Putamen (tissue), 1 donor: ENCODE data around the gene TRIM7.
A peak's percentile ranks its signal among the peaks of the same experiment; 100 is the strongest.
"Not testable (repeated sequence)": the region's sequence is repeated elsewhere in the genome, so short reads cannot be mapped to it uniquely, and the experiment has no call there.

ENCODE experiments used
- DNase-seq: peaks from one replicate; pipeline ENCODE4 v3.0.0-alpha.2; 2016; ENCODE audit warnings: low spot score

The TRIM7 gene

DNA sequence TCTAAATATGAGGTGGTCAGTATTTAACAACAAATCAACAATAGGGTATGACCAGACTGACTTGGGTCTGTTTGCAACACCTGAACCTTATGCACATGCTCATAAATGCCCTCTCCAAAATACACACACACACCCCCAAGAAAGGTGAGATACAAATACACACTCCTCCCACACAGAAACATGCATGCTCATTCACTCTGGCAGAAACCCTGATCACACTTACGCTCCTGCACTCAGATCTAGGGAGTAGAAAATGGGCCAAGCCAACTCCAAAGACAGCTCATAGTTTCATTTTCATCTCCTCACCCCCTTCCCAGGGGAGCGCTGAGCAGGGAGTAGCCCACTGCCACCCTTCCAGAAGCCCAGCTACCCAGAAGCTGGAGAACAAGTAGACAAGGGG is 11.3 kb downstream of the TRIM7 start:
- DNase-seq: no peak

DNA sequence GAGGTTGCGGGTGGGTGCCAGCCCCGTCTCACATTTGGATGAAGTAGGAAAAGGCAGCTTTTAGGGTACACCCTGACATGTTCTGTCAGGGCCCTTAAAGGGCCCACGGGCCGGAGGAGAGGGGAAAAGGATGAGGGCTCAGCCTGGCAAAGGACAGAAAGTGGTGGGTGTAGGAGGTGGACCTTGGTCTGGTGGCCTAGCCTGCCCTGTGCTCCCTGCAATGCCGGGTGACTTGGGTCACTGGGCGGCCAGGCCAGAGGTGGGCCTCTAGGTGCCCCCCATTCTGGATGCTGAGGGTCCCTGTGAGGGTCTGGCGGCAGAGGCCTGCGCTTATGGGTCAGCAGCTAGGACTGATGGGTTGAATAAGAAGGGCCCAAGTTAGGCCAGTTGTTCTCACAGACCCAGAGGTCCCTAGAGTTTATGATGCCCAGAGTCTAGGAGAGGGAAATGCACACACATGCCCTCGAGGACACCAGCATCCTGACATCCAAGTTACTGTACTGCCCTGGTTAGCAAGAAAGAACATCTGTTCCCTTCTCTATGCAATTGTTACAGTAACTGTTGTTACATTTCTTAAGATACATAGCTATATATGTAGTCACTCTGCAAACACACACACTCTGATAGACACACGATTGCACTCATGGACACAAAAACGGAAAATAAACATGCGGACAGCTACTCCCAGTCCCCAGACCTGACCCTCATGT is 12.5 kb downstream of the TRIM7 start:
- DNase-seq: no peak

DNA sequence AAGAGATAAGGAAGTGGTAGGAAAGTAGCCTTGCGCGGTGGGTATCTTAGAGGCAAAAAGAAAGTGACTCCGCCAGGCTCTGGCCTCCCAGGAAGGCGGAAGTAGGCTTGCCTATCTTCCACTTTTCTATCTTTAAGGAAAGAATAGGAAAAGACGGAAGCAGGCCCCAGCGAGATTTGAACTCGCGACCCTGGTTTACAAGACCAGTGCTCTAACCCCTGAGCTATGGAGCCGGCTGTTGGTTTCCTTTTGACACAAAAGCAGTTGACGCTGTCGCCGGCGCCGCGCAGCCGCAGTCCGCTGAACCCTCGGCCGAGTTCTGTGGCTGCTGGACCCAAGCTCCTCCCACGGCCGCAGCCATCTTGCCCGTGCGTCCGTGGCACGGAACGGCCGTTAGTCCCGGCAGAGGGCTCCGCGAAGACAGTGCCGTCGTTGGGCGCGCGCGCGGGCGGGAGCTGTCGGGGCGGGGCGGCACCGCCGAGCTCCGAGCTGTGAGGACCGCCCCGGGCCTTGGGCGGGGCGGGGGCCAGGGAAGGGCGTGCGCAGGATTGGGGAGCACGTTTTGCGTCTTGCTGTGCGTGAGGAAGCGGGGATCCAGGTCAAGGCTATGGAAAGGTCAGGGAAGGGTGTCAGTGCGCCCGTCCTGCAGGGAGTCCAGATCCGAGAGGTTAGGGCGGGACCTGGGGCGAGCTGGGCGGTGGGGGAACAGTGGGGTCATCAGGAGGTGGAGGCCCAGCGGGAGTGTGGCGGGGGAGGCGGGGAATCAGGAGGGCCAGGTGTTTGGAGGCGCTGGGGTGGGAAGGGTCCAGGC is 13.3 kb downstream of the TRIM7 start:
- peak; percentile 96 for DNase-seq

DNA sequence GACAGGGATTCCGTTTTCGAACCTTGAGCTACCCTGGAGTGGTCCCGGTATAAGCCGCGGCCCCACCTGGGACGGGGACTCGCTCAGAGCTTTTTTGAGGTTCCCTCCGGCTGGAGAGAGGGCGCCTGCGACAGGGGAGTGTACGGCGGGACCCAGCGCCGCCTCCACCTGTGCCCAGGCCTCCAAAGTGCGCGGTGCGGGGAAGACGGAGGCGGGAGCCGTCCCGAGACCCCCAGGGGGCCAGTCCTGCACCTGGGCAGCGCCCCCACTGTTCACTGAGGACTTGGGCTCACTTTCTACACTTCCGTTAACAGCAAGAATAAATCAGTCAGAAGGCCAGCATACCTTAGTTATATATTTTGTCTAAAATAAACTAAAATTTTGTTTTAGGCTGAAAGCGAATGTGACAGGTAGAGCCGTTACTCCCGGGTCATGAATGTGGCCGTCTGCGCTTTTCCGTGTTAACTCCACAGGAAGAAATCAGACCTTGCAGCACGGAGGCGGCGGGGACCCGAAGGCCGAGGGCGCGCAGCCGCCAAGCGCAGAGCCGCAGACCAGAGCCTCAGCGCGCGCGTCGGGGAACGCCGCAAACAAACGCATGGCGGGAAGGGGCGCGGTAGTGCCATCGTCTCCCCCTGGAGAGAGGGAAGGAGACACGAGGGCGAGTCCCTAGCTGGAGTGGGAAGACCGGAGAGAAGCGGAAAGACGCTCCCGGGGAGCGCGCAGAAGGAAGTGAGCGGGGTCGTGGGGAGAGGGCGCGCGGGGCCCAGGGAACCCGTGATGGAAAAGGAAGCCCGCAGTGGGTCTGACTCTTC is 14.1 kb downstream of the TRIM7 start:
- DNase-seq: no peak

DNA sequence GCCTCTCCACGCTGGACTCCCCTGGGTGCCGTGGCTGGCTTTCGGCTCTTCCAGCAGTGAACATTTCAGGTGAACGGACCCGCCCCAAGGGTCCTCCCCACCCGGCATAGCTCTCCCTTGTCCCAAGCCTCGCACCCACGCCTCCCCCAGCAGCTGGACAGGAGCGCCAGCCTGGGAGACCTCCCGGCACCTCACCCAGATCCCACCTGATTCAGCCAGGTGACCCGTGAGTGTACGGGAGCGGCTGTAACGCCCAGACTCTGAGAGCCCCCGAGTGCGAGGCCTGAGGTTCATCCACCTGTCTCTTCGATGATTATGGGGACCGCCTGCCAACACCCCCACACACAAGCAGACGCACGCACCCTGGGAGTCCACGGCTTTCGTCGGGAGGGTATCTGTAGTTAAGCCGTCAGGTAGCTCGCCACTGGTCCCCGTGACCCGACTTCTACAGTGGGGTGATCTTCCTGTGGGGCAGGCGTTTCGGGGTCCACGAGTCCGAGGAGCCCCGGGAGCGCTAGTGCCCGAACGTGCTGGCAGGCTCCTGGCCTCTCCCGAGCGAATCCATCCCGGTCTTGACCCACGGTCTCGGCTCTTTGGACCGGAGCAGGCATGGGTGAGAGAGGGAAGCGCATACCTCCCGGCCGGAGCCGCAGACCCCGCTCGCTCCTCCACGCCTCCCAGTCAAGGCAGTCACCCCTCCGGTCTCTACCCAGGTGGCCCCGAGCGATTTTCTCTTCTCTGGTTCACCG is 14.9 kb downstream of the TRIM7 start:
- DNase-seq: no peak

DNA sequence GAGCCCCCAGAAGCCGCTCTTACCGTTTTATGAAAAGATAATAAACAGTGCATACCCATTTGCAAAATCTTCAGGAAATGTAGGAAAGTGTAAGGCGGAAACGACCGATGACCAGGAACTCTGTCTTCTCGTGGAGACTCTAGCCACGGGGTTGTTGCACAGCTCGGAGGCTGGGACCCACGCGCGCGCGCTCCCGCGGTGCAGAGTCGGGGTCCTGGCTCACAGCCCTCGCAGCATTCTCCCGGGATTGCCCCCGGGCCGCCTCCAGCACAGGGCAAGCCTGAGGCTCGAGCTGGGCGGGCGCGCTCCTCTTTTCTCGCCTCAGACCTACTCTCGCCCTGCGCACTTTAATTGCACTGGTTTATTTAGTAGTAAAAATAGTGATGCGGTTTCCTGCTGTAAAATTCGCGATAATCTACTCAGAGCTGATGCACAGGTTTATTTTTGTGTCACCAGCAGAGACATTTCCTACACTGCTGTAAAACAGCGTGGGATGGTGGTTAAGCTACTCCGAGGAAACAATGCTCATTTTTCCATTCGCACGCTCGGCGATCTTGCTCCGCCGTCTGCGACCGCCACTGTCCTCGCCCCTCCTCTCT is 15.5 kb downstream of the TRIM7 start:
- DNase-seq: no peak

DNA sequence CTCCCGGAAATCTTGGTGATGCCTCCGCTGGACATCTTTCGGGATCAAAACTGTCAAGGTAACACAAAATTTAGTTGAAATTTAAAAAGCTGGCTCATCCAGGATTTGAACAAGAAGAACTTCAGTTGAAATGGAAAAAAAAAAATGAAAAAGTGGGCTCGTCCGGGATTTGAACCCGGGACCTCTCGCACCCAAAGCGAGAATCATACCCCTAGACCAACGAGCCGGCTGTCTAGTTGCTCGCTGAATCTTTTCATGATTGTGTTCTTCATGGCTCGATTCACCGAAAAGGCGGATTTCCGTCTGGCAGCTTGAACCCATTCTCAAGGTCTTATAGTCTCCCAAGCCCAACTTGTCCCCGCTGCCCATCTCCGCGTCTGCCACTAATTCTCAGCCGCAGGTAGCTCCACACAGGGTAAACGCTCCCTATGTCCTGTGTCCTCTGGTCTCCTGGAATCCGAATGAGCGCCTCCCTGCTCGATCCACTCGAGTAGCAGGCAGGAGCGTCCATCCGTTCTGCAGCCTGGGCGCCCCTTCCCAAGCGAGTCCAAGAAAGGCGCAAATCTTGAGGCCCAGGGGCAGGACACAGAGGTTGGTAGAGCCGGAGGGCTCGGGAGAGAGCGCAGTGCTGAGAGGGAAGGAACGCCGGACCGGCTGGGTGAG is 16.2 kb downstream of the TRIM7 start:
- DNase-seq: peak; percentile 83

DNA sequence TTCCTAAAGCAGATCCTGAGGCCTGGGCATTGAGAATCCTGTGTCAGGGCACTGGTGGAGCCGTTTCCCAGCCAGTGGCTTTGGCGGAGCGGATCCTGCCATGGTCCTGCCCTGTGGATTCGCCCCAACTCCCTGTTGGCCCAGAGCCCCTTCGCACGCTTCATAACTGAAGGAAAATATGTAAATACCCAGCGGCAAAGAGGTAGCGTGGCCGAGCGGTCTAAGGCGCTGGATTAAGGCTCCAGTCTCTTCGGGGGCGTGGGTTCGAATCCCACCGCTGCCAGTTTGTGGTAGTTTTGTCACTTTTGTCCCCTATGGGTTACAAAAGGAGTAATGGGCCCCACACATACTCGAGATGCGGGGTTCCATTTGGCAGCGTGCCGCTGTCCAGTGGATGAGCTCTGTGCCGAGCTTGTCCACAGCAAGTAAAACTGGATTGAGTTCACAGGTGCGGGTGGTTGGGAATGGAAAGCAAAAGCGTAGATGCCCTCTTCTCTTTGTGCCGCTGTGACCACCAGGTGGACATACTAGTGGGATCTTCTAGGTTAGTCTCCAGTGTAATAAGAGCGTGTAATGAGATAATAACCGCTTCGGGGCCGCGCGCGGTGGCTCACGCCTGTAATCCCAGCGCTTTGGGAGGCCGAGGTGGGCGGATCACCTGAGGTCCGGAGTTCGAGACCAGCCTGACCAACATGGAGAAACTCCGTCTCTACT is 17.3 kb downstream of the TRIM7 start:
- peak; percentile 63 for DNase-seq

DNA sequence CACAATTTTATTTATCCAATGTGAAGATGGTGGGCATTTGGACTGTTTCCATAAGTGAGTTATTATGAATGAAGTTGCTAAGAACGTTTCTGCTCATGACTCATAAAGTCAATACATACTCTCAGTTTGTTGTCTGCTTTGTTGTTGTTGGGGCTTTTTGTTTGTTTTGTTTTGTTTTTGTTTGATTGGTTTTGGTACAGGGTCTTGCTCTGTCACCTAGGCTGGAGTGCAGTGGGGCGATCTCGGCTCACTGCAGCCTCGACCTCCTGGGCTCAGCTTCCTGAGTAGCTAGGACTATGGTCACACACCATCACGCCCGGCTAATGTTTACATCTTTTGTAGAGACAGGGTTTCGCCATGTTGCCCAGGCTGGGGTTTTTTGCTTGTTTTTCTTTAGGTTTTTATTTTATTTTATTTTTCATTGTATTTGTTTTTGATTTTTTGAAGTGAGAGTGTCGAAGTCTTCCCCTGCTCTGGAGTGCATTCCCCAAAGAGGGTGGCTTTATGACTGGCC is 18.0 kb downstream of the TRIM7 start:
- DNase-seq: no peak

DNA sequence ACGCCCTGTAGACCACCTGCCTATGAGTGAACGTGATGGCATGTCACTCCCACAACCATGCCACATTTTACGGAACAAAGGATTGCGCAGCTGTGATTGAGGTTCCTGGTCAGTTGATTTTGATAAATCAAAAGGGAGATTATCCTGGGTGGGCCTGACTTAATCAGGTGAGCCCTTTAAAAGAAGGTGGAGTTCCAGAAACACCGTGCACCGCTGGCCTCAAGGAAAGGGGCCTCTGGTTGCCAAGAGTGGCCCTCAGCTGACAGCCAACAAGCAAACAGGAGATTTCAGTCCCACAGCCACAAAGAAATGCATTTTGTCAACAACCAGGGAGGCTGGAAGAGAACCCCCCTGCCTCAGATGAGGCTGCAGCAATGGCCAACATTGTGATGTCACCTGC is 19.0 kb downstream of the TRIM7 start:
- DNase-seq: no peak

DNA sequence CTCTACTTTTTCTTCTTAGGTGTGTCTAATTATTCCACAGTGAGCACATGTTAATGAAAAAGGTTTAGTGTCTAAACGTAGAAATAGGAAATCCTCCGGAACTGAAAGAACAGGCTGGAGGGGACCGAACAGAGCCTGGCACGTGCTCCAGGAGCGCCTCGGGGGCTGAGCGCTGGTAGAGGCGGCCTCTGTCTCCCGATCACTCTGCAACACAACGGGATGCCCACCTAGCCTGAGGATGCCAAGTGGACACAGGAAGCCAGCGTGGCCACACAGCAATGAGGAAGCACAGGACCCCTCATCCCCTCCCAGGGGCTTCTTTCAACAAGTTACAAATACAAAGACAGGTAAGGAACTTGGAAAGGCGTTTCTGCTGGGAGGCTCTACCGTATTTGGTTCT is 19.4 kb downstream of the TRIM7 start:
- DNase-seq: no peak

DNA sequence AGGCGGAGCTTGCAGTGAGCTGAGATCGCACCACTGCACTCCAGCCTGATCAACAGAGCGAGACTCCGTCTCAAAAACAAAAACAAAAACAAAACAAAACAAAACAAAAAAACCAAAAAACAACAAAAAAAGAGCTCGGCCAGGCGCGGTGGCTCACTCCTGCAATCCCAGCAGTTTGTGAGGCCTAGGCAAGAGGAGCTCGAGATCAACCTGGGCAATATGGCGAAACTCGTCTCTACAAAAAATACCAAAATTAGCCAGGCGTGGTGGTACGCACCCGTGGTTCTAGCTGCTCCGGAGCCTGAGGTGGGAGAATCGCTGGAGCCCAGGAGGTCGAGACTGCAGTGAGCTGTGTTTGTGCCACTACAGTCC is 20.2 kb downstream of the TRIM7 start:
- DNase-seq: no peak

DNA sequence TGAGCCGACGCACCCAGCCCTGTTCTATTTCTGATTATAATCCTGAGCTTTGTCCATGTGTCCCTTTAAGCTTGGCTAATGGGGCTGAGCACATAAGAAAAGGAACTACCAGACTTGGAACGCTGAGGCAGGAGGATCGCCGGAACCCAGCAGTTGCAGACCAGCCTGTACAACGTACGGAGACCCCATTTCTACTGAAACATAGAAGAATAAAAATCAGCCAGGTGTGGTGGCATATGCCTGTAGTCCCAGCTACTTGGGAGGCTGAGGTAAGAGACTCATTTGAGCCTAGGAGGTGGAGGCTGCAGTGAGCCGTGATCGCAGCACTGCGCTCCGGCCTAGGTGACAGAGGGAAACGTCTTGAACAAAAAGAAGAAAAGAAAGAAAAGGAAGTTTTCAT is 22.3 kb downstream of the TRIM7 start:
- no peak for DNase-seq

DNA sequence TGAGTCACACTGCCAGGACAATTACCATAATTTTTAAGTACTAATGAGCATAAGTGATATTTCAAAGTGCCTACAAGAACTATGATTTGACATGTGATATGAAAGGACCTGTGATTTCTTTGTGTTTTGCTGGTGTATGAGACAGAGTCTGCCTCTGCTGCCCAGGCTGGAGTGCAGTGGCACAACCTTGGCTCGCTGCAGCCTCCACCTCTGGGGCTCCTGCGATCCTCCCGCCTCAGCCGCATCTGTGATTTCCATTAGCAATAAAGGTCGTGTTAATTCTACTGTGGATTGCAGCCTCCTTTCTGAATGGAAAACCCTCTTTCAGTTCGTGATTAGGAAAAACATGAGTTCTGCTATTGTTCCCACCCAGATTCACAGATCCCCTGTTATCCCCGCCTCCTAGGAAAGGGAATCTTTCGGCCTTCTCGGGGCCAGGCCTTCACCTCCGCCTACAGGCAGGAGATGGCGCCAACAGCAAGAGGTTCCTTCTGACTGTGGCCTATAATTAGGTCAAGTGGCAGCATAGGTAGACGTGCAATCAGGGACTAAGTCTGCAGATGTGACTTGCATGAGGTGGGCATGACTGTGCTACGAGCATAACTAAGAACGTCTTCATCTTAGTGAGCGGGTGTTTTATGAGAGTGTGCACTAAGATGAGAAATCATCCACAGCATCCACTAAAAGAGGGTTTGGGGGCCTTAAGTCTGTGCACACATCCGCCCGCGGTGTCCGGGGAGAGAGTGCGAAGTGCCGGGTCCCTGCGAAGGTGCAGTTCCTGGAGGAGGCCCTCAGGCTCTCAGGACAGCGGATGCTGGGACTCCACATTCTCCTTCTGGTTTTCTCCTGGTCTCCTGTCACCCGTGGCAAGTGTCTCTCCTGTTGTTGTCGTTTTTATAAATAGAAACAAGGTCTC is 23.1 kb downstream of the TRIM7 start:
- no peak for DNase-seq

DNA sequence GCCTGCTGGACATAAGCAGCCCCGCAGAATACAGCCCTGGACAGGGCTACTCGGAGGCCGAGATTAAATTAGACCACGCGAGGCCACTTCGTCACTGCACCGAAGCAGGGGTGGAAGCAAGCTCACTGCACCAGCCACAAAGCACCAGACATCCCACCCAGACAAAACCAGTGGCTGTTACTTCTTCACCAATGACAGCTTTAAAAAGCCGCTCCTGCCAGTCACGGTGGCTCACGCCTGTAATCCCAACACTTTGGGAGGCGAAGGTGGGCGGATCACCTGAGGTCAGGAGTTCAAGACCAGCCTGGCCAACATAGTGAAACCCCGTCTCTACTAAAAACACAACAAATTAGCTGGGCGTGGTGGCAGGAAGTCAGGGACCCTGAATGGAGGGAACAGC is 27.4 kb downstream of the TRIM7 start:
- not testable (repeated sequence) for DNase-seq

DNA sequence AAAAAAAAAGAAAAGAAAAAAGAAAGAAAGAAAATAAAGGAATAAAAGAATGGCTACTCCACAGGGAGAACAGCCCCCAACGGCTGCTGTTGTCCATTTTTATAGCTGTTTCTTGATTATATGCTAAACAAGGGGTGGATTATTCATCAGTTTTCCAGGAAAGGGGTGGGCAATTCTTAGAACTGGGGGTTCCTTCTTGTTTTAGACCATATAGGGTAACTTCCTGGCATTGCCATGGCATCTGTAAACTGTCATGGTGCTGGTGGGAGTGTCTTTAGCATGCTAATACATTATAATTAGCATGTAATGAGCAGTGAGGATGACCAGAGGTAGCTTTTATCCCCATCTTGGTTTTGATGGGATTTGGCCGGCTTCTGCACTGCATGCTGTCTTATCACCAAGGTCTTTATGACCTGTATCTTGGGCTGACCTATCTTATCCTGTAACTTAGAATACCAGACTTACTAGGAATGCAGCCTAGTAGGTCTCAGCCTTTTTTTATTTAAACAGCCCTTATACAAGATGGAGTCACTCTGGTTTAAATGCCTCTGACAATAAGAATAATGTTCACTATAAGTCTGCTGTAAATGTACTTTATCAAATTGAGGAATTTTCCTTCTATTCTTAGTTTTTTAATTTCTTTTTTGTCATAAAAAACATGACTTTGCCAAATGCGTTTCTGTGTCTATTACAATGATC is 28.6 kb downstream of the TRIM7 start:
- DNase-seq: no peak

DNA sequence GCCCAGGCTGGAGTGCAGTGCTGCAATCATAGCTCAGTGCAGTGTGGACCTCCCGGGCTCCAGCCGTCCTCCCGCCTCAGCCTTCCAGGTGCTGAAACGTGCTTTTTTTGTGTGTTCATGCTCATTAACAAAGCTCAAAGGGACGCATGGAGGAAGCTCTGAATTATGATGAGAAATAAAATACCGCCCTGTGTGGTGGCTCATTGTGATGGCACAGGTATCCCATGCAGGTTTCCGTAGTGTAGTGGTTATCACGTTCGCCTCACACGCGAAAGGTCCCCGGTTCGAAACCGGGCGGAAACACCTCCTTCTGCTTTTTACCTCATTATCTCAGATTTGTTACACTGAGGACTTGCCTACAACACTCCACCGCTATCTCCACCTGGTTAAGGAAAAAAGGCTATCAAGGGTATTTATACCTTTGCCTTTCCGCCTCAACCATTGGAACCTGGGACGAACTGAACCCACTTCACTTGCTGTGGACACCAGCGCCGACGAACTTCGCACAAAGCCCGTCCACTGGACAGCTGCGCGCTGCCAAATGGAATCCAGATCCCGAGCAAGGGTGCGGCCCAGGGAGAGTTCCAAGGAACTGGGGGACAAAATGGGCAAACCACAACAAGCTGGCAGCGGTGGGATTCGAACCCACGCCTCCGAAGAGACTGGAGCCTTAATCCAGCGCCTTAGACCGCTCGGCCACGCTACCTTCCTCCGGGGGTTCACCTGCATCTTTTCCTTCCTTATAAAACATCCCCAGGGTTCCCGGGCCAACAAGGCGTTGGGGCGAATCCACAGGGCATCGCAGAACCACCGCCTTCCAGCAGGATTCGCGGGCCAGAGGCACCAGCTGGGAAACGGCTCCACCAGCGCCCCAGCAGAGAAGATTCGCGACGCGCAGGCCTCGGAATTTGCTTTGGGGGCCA is 31.3 kb downstream of the TRIM7 start:
- DNase-seq: no peak
